Measurements from ENCODE around the gene HSP90B1.

GRCh38 chr12:103912069-103912468 is 18.1 kb upstream of the HSP90B1 start:
- no peak for TF ChIP-seq CTCF (IDR thresholded peaks at IDR 0.05)
- TF ChIP-seq POLR2AphosphoS5 (IDR thresholded peaks at IDR 0.05) = no peak

Measured in transverse colon (tissue), 4 donors.